SK-N-SH (cell line): ENCODE measurements around the gene LRRC8E. TPM values are rescaled to one million over a fixed set of nuclear protein-coding genes. Genes with fewer than 3 reads are reported as not detected.
A peak's percentile ranks its signal among the peaks of the same experiment; 100 is the strongest.

ENCODE experiments used
- CTCF ChIA-PET: fragments of 300-600, 350-600 bp; formaldehyde crosslinking; extraction: SDS; loops from one replicate; lab custom pipeline; 2021; lab: Yijun Ruan, JAX
- POLR2A ChIA-PET: fragments of 350-600 bp; sonication (Branson Sonifier 250); formaldehyde crosslinking; extraction: SDS; loops from one replicate; lab custom pipeline; 2020; ENCODE audit warnings: antibody characterized with exemption, inconsistent platforms; lab: Yijun Ruan, JAX
- DNase-seq: peaks from one replicate; pipeline ENCODE4 v3.0.0; 2012
- H2AFZ ChIP-seq: fragments of 200-600 bp; sonication (generic); 2 replicates; pipeline ENCODE4 v1.8.1; 2016; ENCODE audit warnings: antibody characterized with exemption, mild to moderate bottlenecking, low read depth
- H3F3A ChIP-seq: fragments of 200-600 bp; sonication (generic); replicated peaks from 2 replicates; pipeline ENCODE3; 2016; ENCODE audit warnings: antibody characterized with exemption, mild to moderate bottlenecking; ENCODE audit not compliant: insufficient read depth
- H3K27ac ChIP-seq, 2 experiments: fragments of 200-500 bp in 1 of 2; fragments of 200-600 bp in 1 of 2; sonication (Bioruptor generic) in 1 of 2; sonication (generic), shearing (Covaris generic) in 1 of 2; 2 replicates each; pipeline versions ENCODE4 v1.5.1 to v1.6.1; 2014 to 2016; ENCODE audit warnings: low read depth in 2 of 2, inconsistent platforms in 1 of 2, low read length in 1 of 2, mild to moderate bottlenecking in 1 of 2, mixed read lengths in 1 of 2
- H3K27me3 ChIP-seq: fragments of 200-600 bp; sonication (generic), shearing (Covaris generic); 2 replicates; pipeline ENCODE4 v1.6.1; 2016; ENCODE audit warnings: mixed run types; ENCODE audit not compliant: insufficient read depth
- H3K36me3 ChIP-seq, 2 experiments: fragments of 200-500 bp in 1 of 2; fragments of 200-600 bp in 1 of 2; sonication (Bioruptor generic) in 1 of 2; sonication (generic) in 1 of 2; replicated peaks in 1 of 2; 2 replicates each; pipeline versions ENCODE3 to v1.5.1; 2014 to 2016; ENCODE audit warnings: low read length in 1 of 2, mild to moderate bottlenecking in 1 of 2; ENCODE audit not compliant: insufficient read depth in 2 of 2, control insufficient read depth in 1 of 2
- H3K4me1 ChIP-seq, 2 experiments: fragments of 200-500 bp in 1 of 2; fragments of 200-600 bp in 1 of 2; sonication (Bioruptor generic) in 1 of 2; sonication (generic), shearing (Covaris generic) in 1 of 2; 2 replicates each; pipeline versions ENCODE4 v1.5.1 to v1.6.1; 2014 to 2016; ENCODE audit warnings: low read depth in 1 of 2, low read length in 1 of 2, mixed run types in 1 of 2; ENCODE audit not compliant: insufficient read depth in 2 of 2, control insufficient read depth in 1 of 2
- H3K4me2 ChIP-seq: fragments of 200-600 bp; sonication (generic), shearing (Covaris generic); 2 replicates; pipeline ENCODE4 v1.6.1; 2017; ENCODE audit warnings: mixed run types
- H3K4me3 ChIP-seq, 2 experiments: fragments of 200-500 bp in 1 of 2; fragments of 200-600 bp in 1 of 2; sonication (Bioruptor generic) in 1 of 2; sonication (generic), shearing (Covaris generic) in 1 of 2; 2 replicates each; pipeline versions ENCODE4 v1.5.1 to v1.8.1; 2014 to 2016; ENCODE audit warnings: low read depth in 2 of 2, inconsistent platforms in 1 of 2, low read length in 1 of 2, mild to moderate bottlenecking in 1 of 2, mixed read lengths in 1 of 2, moderate library complexity in 1 of 2
- H3K79me2 ChIP-seq: fragments of 200-600 bp; sonication (generic); 2 replicates; pipeline ENCODE4 v1.8.1; 2017; ENCODE audit warnings: mild to moderate bottlenecking; ENCODE audit not compliant: insufficient read depth
- H3K9ac ChIP-seq: fragments of 200-600 bp; sonication (generic); 2 replicates; pipeline ENCODE4 v1.6.1; 2017; ENCODE audit warnings: mixed run types
- H3K9me2 ChIP-seq: fragments of 200-600 bp; sonication (generic); 2 replicates; pipeline ENCODE4 v1.6.1; 2017; ENCODE audit warnings: mixed run types
- H3K9me3 ChIP-seq: fragments of 200-600 bp; sonication (generic); 2 replicates; pipeline ENCODE4 v1.6.1; 2017; ENCODE audit warnings: mixed run types, mild to moderate bottlenecking, moderate library complexity
- H4K20me1 ChIP-seq: fragments of 200-600 bp; sonication (generic); 2 replicates; pipeline ENCODE4 v1.6.1; 2017; ENCODE audit warnings: mild to moderate bottlenecking, mixed run types; ENCODE audit not compliant: insufficient read depth
- CTCF ChIP-seq: fragments of 200-600 bp; sonication (generic); IDR thresholded peaks from 2 replicates; pipeline ENCODE4 v1.6.1; 2017; ENCODE audit warnings: antibody characterized with exemption, mild to moderate bottlenecking, moderate library complexity
- GABPA ChIP-seq: IDR thresholded peaks from 2 replicates; pipeline ENCODE4 v1.4.0; 2012; ENCODE audit warnings: low read depth, mild to moderate bottlenecking
- IRF3 ChIP-seq: fragments of 150-350 bp; IDR thresholded peaks from 2 replicates; pipeline ENCODE4 v1.6.1; 2016; ENCODE audit warnings: mild to moderate bottlenecking, low read depth, low read length
- RFX5 ChIP-seq: IDR thresholded peaks from 2 replicates; pipeline ENCODE4 v1.6.1; 2012; ENCODE audit warnings: mild to moderate bottlenecking, improper control_type of control experiment, low read length
- WGBS: methylation state at CpG from one replicate; pipeline ENCODE4 v1.1.6; 2017; ENCODE audit warnings: low lambda C conversion rate; 5-methylcytosine and 5-hydroxymethylcytosine counted together
- polyA plus RNA-seq, 3 experiments: library from polyadenylated mRNA; depleted of rRNA; stranded (reverse); fragments of >200 nt; gene quantifications; 2 replicates each; pipeline ENCODE4 v1.2.3, GENCODE V29; 2012

Gene LRRC8E
- polyA plus RNA-seq, 1 of the 3 experiments (the other 2 are of a cell fraction) = 0.02 TPM

- peak overlapping the region; percentile 91 for H3K4me2 ChIP-seq
- POLR2A ChIA-PET = interaction anchor here (1.4 to 2.4 kb wide), 4 partner anchors 22 to 59 kb away, joined by 5 to 8 read pairs (median 8); partner anchors contain the start of genes PRR36 and TIMM44
- peak overlapping the region; percentile 61 for H3K9ac ChIP-seq
- H3K4me1 ChIP-seq = peaks cover 12 to 39% of the 10 kb centered on the region in 2 experiments; a peak in 3 of 4 replicates
- no peaks in the 10 kb centered on the region for H3K9me2 ChIP-seq
- peaks cover 4% of the 10 kb centered on the region for H3F3A ChIP-seq
- peaks cover 33% of the 10 kb centered on the region for H4K20me1 ChIP-seq
- H3K4me3 ChIP-seq = peak overlapping the region; percentile 50 to 76
- no peaks in the 10 kb centered on the region for H3K9me3 ChIP-seq
- H3K27ac ChIP-seq = peak overlapping the region; percentile 77 to 82
- no peaks in the 10 kb centered on the region for H3K27me3 ChIP-seq
- WGBS = 60% methylated on average over 14 of the region's 17 CpGs
- no peak for DNase-seq
- TF ChIP-seq IRF3 (no peak), GABPA (peak; percentile 22; the same call in 1 of the 2 replicates)
- TF ChIP-seq, all 33 proteins: peak for 1
- Histone ChIP-seq H3K79me2 (peaks cover 24% of the 10 kb centered on the region; the same call in 1 of the 2 replicates), H3K36me3 (peaks cover 0 to 20% of the 10 kb centered on the region in 2 experiments), H2AFZ (no peak overlapping the region)
- CTCF ChIA-PET = interaction anchor here (1.1 to 4.9 kb wide), 6 partner anchors 8 to 69 kb away, joined by 3 to 36 read pairs (median 5); partner anchors contain the start of gene TIMM44
Observed at GRCh38 chr19:7921302-7921966, 33.1 kb downstream of the LRRC8E start.

- Histone ChIP-seq H3K4me1 (peaks cover 17 to 47% of the 10 kb centered on the region in 2 experiments; a peak in 3 of 4 replicates), H3K27ac (peak overlapping the region in 1 of 2 experiments; percentile 82; a peak in 2 of 4 replicates), H3F3A (peaks cover 4% of the 10 kb centered on the region), H3K4me2 (peak overlapping the region; percentile 91), H3K9me2 (no peaks in the 10 kb centered on the region), H3K79me2 (peaks cover 24% of the 10 kb centered on the region; the same call in 1 of the 2 replicates), H3K27me3 (no peaks in the 10 kb centered on the region), H4K20me1 (peaks cover 33% of the 10 kb centered on the region), H2AFZ (no peak overlapping the region), H3K9me3 (no peaks in the 10 kb centered on the region), H3K36me3 (peaks cover 0 to 23% of the 10 kb centered on the region in 2 experiments), H3K4me3 (0 out of 4 replicates have a peak overlapping the region, but pooled peaks of 1 of the 2 experiments have one; percentile 50), H3K9ac (no peak overlapping the region)
- CTCF ChIA-PET = interaction anchor here (1.2 to 3.4 kb wide), 5 partner anchors 18 to 69 kb away, joined by 3 to 18 read pairs (median 4); partner anchors contain the start of gene TIMM44
- TF ChIP-seq CTCF (0 out of 2 replicates have a peak, but pooled peaks have one; percentile 6), RFX5 (no peak)
- no peak for DNase-seq
- POLR2A ChIA-PET = interaction anchor here (1.7 kb wide), 1 partner anchor 21 kb away, joined by 7 read pairs; the partner anchor contains the start of gene TIMM44
- WGBS = 93% methylated on average over 10 of the region's 31 CpGs
Observed at GRCh38 chr19:7921967-7922835, 33.9 kb downstream of the LRRC8E start.
